SK-N-SH (cell line): ENCODE results near the gene ZNF22. TPM values are rescaled to one million over a fixed set of nuclear protein-coding genes. Genes with fewer than 3 reads are reported as not detected.

Source experiments
- CTCF ChIA-PET: fragments of 300-600, 350-600 bp; formaldehyde crosslinking; extraction: SDS; loops from one replicate; lab custom pipeline; 2021; lab: Yijun Ruan, JAX
- POLR2A ChIA-PET: fragments of 350-600 bp; sonication (Branson Sonifier 250); formaldehyde crosslinking; extraction: SDS; loops from one replicate; lab custom pipeline; 2020; ENCODE audit warnings: antibody characterized with exemption, inconsistent platforms; lab: Yijun Ruan, JAX
- DNase-seq: peaks from one replicate; pipeline ENCODE4 v3.0.0; 2012
- H2AFZ ChIP-seq: fragments of 200-600 bp; sonication (generic); 2 replicates; pipeline ENCODE4 v1.8.1; 2016; ENCODE audit warnings: antibody characterized with exemption, mild to moderate bottlenecking, low read depth
- H3F3A ChIP-seq: fragments of 200-600 bp; sonication (generic); replicated peaks from 2 replicates; pipeline ENCODE3; 2016; ENCODE audit warnings: antibody characterized with exemption, mild to moderate bottlenecking; ENCODE audit not compliant: insufficient read depth
- H3K27ac ChIP-seq, 2 experiments: fragments of 200-500 bp in 1 of 2; fragments of 200-600 bp in 1 of 2; sonication (Bioruptor generic) in 1 of 2; sonication (generic), shearing (Covaris generic) in 1 of 2; 2 replicates each; pipeline versions ENCODE4 v1.5.1 to v1.6.1; 2014 to 2016; ENCODE audit warnings: low read depth in 2 of 2, inconsistent platforms in 1 of 2, low read length in 1 of 2, mild to moderate bottlenecking in 1 of 2, mixed read lengths in 1 of 2
- H3K27me3 ChIP-seq: fragments of 200-600 bp; sonication (generic), shearing (Covaris generic); 2 replicates; pipeline ENCODE4 v1.6.1; 2016; ENCODE audit warnings: mixed run types; ENCODE audit not compliant: insufficient read depth
- H3K36me3 ChIP-seq, 2 experiments: fragments of 200-500 bp in 1 of 2; fragments of 200-600 bp in 1 of 2; sonication (Bioruptor generic) in 1 of 2; sonication (generic) in 1 of 2; replicated peaks in 1 of 2; 2 replicates each; pipeline versions ENCODE3 to v1.5.1; 2014 to 2016; ENCODE audit warnings: low read length in 1 of 2, mild to moderate bottlenecking in 1 of 2; ENCODE audit not compliant: insufficient read depth in 2 of 2, control insufficient read depth in 1 of 2
- H3K4me1 ChIP-seq, 2 experiments: fragments of 200-500 bp in 1 of 2; fragments of 200-600 bp in 1 of 2; sonication (Bioruptor generic) in 1 of 2; sonication (generic), shearing (Covaris generic) in 1 of 2; 2 replicates each; pipeline versions ENCODE4 v1.5.1 to v1.6.1; 2014 to 2016; ENCODE audit warnings: low read depth in 1 of 2, low read length in 1 of 2, mixed run types in 1 of 2; ENCODE audit not compliant: insufficient read depth in 2 of 2, control insufficient read depth in 1 of 2
- H3K4me2 ChIP-seq: fragments of 200-600 bp; sonication (generic), shearing (Covaris generic); 2 replicates; pipeline ENCODE4 v1.6.1; 2017; ENCODE audit warnings: mixed run types
- H3K4me3 ChIP-seq, 2 experiments: fragments of 200-500 bp in 1 of 2; fragments of 200-600 bp in 1 of 2; sonication (Bioruptor generic) in 1 of 2; sonication (generic), shearing (Covaris generic) in 1 of 2; 2 replicates each; pipeline versions ENCODE4 v1.5.1 to v1.8.1; 2014 to 2016; ENCODE audit warnings: low read depth in 2 of 2, inconsistent platforms in 1 of 2, low read length in 1 of 2, mild to moderate bottlenecking in 1 of 2, mixed read lengths in 1 of 2, moderate library complexity in 1 of 2
- H3K79me2 ChIP-seq: fragments of 200-600 bp; sonication (generic); 2 replicates; pipeline ENCODE4 v1.8.1; 2017; ENCODE audit warnings: mild to moderate bottlenecking; ENCODE audit not compliant: insufficient read depth
- H3K9ac ChIP-seq: fragments of 200-600 bp; sonication (generic); 2 replicates; pipeline ENCODE4 v1.6.1; 2017; ENCODE audit warnings: mixed run types
- H3K9me2 ChIP-seq: fragments of 200-600 bp; sonication (generic); 2 replicates; pipeline ENCODE4 v1.6.1; 2017; ENCODE audit warnings: mixed run types
- H3K9me3 ChIP-seq: fragments of 200-600 bp; sonication (generic); 2 replicates; pipeline ENCODE4 v1.6.1; 2017; ENCODE audit warnings: mixed run types, mild to moderate bottlenecking, moderate library complexity
- H4K20me1 ChIP-seq: fragments of 200-600 bp; sonication (generic); 2 replicates; pipeline ENCODE4 v1.6.1; 2017; ENCODE audit warnings: mild to moderate bottlenecking, mixed run types; ENCODE audit not compliant: insufficient read depth
- FOSL2 ChIP-seq: IDR thresholded peaks from 2 replicates; pipeline ENCODE4 v1.4.0; 2012; ENCODE audit warnings: low read depth, mild to moderate bottlenecking, moderate library complexity, borderline replicate concordance
- FOXJ3 ChIP-seq: sonication (generic); formaldehyde crosslinking; IDR thresholded peaks from 2 replicates; pipeline ENCODE4 v1.5.1; 2020; ENCODE audit warnings: mild to moderate bottlenecking, missing genetic modification reagents
- GABPA ChIP-seq: IDR thresholded peaks from 2 replicates; pipeline ENCODE4 v1.4.0; 2012; ENCODE audit warnings: low read depth, mild to moderate bottlenecking
- GATA2 ChIP-seq: sonication (generic); formaldehyde crosslinking; IDR thresholded peaks from 2 replicates; pipeline ENCODE4 v1.5.0; 2020; ENCODE audit warnings: mild to moderate bottlenecking, missing genetic modification reagents
- JUND ChIP-seq: IDR thresholded peaks from 2 replicates; pipeline ENCODE4 v1.4.0; 2012
- MXI1 ChIP-seq: IDR thresholded peaks from 2 replicates; pipeline ENCODE4 v1.6.1; 2012; ENCODE audit warnings: mild to moderate bottlenecking, low read depth, low read length, improper control_type of control experiment
- NFIC ChIP-seq: IDR thresholded peaks from 2 replicates; pipeline ENCODE4 v1.4.0; 2012; ENCODE audit warnings: borderline replicate concordance
- NRF1 ChIP-seq: IDR thresholded peaks from 2 replicates; pipeline ENCODE4 v1.6.1; 2012; ENCODE audit warnings: low read depth, mild to moderate bottlenecking, low read length
- RAD21 ChIP-seq: IDR thresholded peaks from 2 replicates; pipeline ENCODE4 v1.6.1; 2012; ENCODE audit warnings: mild to moderate bottlenecking, low read length
- RFX5 ChIP-seq: IDR thresholded peaks from 2 replicates; pipeline ENCODE4 v1.6.1; 2012; ENCODE audit warnings: mild to moderate bottlenecking, improper control_type of control experiment, low read length
- RXRA ChIP-seq: IDR thresholded peaks from 2 replicates; pipeline ENCODE4 v1.4.0; 2012; ENCODE audit warnings: low read depth, mild to moderate bottlenecking, borderline replicate concordance
- SMC3 ChIP-seq: IDR thresholded peaks from 2 replicates; pipeline ENCODE4 v1.6.1; 2012; ENCODE audit warnings: low read depth, low read length, improper control_type of control experiment
- YY1 ChIP-seq: IDR thresholded peaks from 2 replicates; pipeline ENCODE4 v1.4.0; 2012; ENCODE audit warnings: low read depth, mild to moderate bottlenecking
- WGBS: methylation state at CpG from one replicate; pipeline ENCODE4 v1.1.6; 2017; ENCODE audit warnings: low lambda C conversion rate; 5-methylcytosine and 5-hydroxymethylcytosine counted together
- polyA plus RNA-seq, 3 experiments: library from polyadenylated mRNA; depleted of rRNA; stranded (reverse); fragments of >200 nt; gene quantifications; 2 replicates each; pipeline ENCODE4 v1.2.3, GENCODE V29; 2012
- TF ChIP-seq, protein P1 (sequence below): fragments of 150-350 bp; IDR thresholded peaks from 2 replicates; pipeline ENCODE4 v1.6.1; 2017; ENCODE audit warnings: antibody characterized with exemption, low read length, low read depth, borderline replicate concordance
- TF ChIP-seq, protein P2 (sequence below): IDR thresholded peaks from 2 replicates; pipeline ENCODE4 v1.4.0; 2012; ENCODE audit warnings: low read depth, borderline replicate concordance
- TF ChIP-seq, protein P3 (sequence below): IDR thresholded peaks from 2 replicates; pipeline ENCODE4 v1.4.0; 2012; ENCODE audit warnings: low read depth, borderline replicate concordance
- TF ChIP-seq, protein P4 (sequence below): fragments of 200-600 bp; sonication (generic); IDR thresholded peaks from 2 replicates; pipeline ENCODE4 v1.6.1; 2017; ENCODE audit warnings: antibody characterized with exemption, mild to moderate bottlenecking, moderate library complexity

ZNF22 gene
- polyA plus RNA-seq, 1 of the 3 experiments (the other 2 are of a cell fraction): 10.2 TPM

DNA sequence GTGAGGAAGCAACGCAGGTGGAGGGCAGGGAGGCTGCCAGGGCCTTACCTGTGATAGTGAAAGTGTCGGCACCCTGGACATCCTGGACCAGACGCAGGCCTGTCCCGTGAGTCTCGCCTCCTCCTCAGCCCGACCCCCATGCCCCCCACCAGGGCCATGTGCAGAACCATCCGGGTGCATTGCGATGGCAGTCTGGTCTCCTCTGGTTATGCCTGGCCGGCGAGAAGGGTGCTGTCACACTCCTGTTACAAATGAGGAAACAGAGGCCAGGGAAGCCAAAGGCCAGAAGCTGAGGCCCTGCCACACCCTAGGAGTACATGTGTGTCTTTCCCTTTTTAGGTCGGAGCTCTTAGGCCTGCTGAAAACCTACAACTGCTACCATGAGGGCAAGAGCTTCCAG is 29.3 kb upstream of the ZNF22 start:
- H3K36me3 ChIP-seq: peaks cover 0 to 11% of the 10 kb centered on the region in 2 experiments
- H3K4me1 ChIP-seq: peaks cover 14 to 21% of the 10 kb centered on the region in 2 experiments; a peak in 3 of 4 replicates
- H3F3A ChIP-seq: no peaks in the 10 kb centered on the region
- H3K27ac ChIP-seq: no peak overlapping the region
- H3K9me3 ChIP-seq: no peaks in the 10 kb centered on the region
- H3K27me3 ChIP-seq: no peaks in the 10 kb centered on the region
- H3K4me3 ChIP-seq: no peak overlapping the region
- no peak overlapping the region for H2AFZ ChIP-seq
- H3K79me2 ChIP-seq: no peaks in the 10 kb centered on the region
- no peaks in the 10 kb centered on the region for H4K20me1 ChIP-seq
- H3K9ac ChIP-seq: no peak overlapping the region
- 94% methylated on average over 6 of the region's 11 CpGs for WGBS
- no peak for TF ChIP-seq GATA2
- TF ChIP-seq NFIC: no peak
- TF ChIP-seq SMC3: no peak
- TF ChIP-seq MXI1: no peak
- no peak for TF ChIP-seq NRF1
- TF ChIP-seq RXRA: no peak
- TF ChIP-seq JUND: no peak
- TF ChIP-seq GABPA: no peak
- no peak for TF ChIP-seq YY1
- TF ChIP-seq, protein P1, sequence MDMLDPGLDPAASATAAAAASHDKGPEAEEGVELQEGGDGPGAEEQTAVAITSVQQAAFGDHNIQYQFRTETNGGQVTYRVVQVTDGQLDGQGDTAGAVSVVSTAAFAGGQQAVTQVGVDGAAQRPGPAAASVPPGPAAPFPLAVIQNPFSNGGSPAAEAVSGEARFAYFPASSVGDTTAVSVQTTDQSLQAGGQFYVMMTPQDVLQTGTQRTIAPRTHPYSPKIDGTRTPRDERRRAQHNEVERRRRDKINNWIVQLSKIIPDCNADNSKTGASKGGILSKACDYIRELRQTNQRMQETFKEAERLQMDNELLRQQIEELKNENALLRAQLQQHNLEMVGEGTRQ: no peak
- TF ChIP-seq RAD21: no peak
- TF ChIP-seq RFX5: no peak
- no peak for TF ChIP-seq FOSL2
- TF ChIP-seq FOXJ3 (CRISPR knock-in tag): no peak
- TF ChIP-seq, protein P2, sequence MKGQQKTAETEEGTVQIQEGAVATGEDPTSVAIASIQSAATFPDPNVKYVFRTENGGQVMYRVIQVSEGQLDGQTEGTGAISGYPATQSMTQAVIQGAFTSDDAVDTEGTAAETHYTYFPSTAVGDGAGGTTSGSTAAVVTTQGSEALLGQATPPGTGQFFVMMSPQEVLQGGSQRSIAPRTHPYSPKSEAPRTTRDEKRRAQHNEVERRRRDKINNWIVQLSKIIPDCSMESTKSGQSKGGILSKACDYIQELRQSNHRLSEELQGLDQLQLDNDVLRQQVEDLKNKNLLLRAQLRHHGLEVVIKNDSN: no peak
- TF ChIP-seq, protein P3, sequence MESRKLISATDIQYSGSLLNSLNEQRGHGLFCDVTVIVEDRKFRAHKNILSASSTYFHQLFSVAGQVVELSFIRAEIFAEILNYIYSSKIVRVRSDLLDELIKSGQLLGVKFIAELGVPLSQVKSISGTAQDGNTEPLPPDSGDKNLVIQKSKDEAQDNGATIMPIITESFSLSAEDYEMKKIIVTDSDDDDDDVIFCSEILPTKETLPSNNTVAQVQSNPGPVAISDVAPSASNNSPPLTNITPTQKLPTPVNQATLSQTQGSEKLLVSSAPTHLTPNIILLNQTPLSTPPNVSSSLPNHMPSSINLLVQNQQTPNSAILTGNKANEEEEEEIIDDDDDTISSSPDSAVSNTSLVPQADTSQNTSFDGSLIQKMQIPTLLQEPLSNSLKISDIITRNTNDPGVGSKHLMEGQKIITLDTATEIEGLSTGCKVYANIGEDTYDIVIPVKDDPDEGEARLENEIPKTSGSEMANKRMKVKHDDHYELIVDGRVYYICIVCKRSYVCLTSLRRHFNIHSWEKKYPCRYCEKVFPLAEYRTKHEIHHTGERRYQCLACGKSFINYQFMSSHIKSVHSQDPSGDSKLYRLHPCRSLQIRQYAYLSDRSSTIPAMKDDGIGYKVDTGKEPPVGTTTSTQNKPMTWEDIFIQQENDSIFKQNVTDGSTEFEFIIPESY: no peak
- TF ChIP-seq, protein P4, sequence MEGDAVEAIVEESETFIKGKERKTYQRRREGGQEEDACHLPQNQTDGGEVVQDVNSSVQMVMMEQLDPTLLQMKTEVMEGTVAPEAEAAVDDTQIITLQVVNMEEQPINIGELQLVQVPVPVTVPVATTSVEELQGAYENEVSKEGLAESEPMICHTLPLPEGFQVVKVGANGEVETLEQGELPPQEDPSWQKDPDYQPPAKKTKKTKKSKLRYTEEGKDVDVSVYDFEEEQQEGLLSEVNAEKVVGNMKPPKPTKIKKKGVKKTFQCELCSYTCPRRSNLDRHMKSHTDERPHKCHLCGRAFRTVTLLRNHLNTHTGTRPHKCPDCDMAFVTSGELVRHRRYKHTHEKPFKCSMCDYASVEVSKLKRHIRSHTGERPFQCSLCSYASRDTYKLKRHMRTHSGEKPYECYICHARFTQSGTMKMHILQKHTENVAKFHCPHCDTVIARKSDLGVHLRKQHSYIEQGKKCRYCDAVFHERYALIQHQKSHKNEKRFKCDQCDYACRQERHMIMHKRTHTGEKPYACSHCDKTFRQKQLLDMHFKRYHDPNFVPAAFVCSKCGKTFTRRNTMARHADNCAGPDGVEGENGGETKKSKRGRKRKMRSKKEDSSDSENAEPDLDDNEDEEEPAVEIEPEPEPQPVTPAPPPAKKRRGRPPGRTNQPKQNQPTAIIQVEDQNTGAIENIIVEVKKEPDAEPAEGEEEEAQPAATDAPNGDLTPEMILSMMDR: no peak
- ChIA-PET CTCF (interaction anchor here (1.0 kb wide), 1 partner anchor 39 kb away, joined by 5 read pairs; no protein-coding TSS in a partner anchor), POLR2A (no interaction called here)
- no peaks in the 10 kb centered on the region for H3K9me2 ChIP-seq
- no peak for DNase-seq
- H3K4me2 ChIP-seq: no peak overlapping the region
